Measurements from ENCODE around the gene CHD2. TPM values are rescaled to one million over a fixed set of nuclear protein-coding genes. Genes with fewer than 3 reads are reported as not detected.

The CHD2 gene
- total and polyA plus RNA-seq, 10 of the 15 experiments (the other 5 are each of a cell fraction or from before 2014, with no cell fraction given) = 38.1 to 94.7 (median 63.3) TPM

DNA sequence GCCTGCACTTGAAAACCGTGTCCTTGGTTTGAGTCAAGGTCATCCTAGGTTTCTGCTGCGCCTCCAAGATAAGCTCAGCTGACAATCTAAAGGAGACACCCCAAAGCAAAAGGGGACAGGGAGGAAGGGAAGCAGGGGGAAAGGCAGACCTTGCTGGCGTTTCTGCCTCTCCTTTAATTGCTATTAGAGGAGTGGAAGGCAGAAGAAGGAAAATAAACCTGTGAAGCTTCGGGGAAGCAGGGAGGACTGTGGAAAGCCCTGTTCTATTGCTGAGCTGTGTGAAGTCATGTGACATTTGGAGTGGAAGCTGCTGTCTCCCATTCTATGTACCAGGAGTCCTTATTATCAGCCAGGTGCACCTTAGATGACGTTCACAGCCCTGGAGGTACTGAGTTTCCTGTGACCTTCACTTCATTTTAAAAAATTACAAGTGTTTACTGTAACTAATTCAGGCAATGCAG lies 21.5 kb upstream of the CHD2 start:
- H3K9ac ChIP-seq (ENCODE audit: control insufficient read depth, insufficient read depth, low read length) = no peak overlapping the region
- ChIA-PET RAD21 (ENCODE audit: unreplicated experiment) (interaction anchor here (1.8 to 9.8 kb wide), 2 partner anchors 47 to 68 kb away, joined by 4 to 174 read pairs; no protein-coding TSS in a partner anchor), SMC1A (ENCODE audit: uncharacterized antibody, unreplicated experiment) (interaction anchor here (1.0 to 3.4 kb wide), 11 partner anchors 9 to 82 kb away, joined by 3 to 16 read pairs (median 3); no protein-coding TSS in a partner anchor), CTCF (no interaction called here), POLR2A (interaction anchor here (0.6 to 8.2 kb wide), 6 partner anchors 9 to 61 kb away, joined by 3 to 207 read pairs (median 4); partner anchors contain the start of gene CHD2)
- no peaks in the 10 kb centered on the region for H3K27me3 ChIP-seq (replicated peaks in 1 of 2; ENCODE audit: control insufficient read depth in 2 of 2, insufficient read depth in 2 of 2, low read length in 1 of 2)
- H3K27ac ChIP-seq (ENCODE audit: control insufficient read depth, insufficient read depth) = no peak overlapping the region
- BruUV-seq (replicated peaks) = no TSS peak
- H3K9me3 ChIP-seq (replicated peaks; ENCODE audit: control insufficient read depth, insufficient read depth, low read length) = no peaks in the 10 kb centered on the region
- peaks cover 5% of the 10 kb centered on the region; the same call in 1 of the 2 replicates for H3K4me1 ChIP-seq (ENCODE audit: control insufficient read depth, insufficient read depth, low read length)
- no peak for ATAC-seq
- H3K4me3 ChIP-seq = no peak overlapping the region
- FAIRE-seq = no peak
- H4K20me1 ChIP-seq (ENCODE audit: control insufficient read depth, insufficient read depth) = no peaks in the 10 kb centered on the region
- DNase-seq (ENCODE audit: low read depth, low spot score) = no peak
- intact Hi-C loops (cut with micrococcal nuclease; ENCODE audit: unreplicated experiment) (no loop called here), in situ Hi-C loops (cut with MboI) (no loop called here)
- H3K36me3 ChIP-seq (ENCODE audit: control insufficient read depth in 2 of 2, insufficient read depth in 2 of 2, low read length in 1 of 2) = no peaks in the 10 kb centered on the region
- 42% methylated on average over 5 of the region's 5 CpGs for WGBS (ENCODE audit: insufficient coverage, insufficient replicate concordance, low lambda C conversion rate, missing lambda C conversion rate)
- no peak overlapping the region for H2AFZ ChIP-seq (ENCODE audit: control insufficient read depth, low read depth, low read length)
- H3K79me2 ChIP-seq (ENCODE audit: control insufficient read depth, insufficient read depth, low read length) = peaks cover 12% of the 10 kb centered on the region
- H3K4me2 ChIP-seq (ENCODE audit: control insufficient read depth, insufficient read depth) = no peak overlapping the region
- TF ChIP-seq HDAC2 (IDR thresholded peaks at IDR 0.05) (no peak), RFX5 (IDR thresholded peaks at IDR 0.05; ENCODE audit: low read depth, low read length) (no peak), KLF5 (IDR thresholded peaks at IDR 0.05; ENCODE audit: partially characterized antibody) (no peak), CREB1 (IDR thresholded peaks at IDR 0.05; ENCODE audit: low read depth) (no peak), NBN (IDR thresholded peaks at IDR 0.05) (no peak), MXI1 (IDR thresholded peaks at IDR 0.05; ENCODE audit: low read depth, low read length) (no peak), NR2C1 (IDR thresholded peaks at IDR 0.05) (no peak), TAF1 (IDR thresholded peaks at IDR 0.05; ENCODE audit: borderline replicate concordance, low read depth, low read length) (no peak)
- TF ChIP-seq, protein P1, sequence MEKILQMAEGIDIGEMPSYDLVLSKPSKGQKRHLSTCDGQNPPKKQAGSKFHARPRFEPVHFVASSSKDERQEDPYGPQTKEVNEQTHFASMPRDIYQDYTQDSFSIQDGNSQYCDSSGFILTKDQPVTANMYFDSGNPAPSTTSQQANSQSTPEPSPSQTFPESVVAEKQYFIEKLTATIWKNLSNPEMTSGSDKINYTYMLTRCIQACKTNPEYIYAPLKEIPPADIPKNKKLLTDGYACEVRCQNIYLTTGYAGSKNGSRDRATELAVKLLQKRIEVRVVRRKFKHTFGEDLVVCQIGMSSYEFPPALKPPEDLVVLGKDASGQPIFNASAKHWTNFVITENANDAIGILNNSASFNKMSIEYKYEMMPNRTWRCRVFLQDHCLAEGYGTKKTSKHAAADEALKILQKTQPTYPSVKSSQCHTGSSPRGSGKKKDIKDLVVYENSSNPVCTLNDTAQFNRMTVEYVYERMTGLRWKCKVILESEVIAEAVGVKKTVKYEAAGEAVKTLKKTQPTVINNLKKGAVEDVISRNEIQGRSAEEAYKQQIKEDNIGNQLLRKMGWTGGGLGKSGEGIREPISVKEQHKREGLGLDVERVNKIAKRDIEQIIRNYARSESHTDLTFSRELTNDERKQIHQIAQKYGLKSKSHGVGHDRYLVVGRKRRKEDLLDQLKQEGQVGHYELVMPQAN (conservative IDR thresholded peaks at IDR 0.05) = no peak
- TF ChIP-seq, protein P2, sequence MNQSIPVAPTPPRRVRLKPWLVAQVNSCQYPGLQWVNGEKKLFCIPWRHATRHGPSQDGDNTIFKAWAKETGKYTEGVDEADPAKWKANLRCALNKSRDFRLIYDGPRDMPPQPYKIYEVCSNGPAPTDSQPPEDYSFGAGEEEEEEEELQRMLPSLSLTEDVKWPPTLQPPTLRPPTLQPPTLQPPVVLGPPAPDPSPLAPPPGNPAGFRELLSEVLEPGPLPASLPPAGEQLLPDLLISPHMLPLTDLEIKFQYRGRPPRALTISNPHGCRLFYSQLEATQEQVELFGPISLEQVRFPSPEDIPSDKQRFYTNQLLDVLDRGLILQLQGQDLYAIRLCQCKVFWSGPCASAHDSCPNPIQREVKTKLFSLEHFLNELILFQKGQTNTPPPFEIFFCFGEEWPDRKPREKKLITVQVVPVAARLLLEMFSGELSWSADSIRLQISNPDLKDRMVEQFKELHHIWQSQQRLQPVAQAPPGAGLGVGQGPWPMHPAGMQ (IDR thresholded peaks at IDR 0.05; ENCODE audit: borderline replicate concordance) = no peak
- TF ChIP-seq, protein P3, sequence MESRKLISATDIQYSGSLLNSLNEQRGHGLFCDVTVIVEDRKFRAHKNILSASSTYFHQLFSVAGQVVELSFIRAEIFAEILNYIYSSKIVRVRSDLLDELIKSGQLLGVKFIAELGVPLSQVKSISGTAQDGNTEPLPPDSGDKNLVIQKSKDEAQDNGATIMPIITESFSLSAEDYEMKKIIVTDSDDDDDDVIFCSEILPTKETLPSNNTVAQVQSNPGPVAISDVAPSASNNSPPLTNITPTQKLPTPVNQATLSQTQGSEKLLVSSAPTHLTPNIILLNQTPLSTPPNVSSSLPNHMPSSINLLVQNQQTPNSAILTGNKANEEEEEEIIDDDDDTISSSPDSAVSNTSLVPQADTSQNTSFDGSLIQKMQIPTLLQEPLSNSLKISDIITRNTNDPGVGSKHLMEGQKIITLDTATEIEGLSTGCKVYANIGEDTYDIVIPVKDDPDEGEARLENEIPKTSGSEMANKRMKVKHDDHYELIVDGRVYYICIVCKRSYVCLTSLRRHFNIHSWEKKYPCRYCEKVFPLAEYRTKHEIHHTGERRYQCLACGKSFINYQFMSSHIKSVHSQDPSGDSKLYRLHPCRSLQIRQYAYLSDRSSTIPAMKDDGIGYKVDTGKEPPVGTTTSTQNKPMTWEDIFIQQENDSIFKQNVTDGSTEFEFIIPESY (IDR thresholded peaks at IDR 0.05) = no peak
- TF ChIP-seq, protein P4, sequence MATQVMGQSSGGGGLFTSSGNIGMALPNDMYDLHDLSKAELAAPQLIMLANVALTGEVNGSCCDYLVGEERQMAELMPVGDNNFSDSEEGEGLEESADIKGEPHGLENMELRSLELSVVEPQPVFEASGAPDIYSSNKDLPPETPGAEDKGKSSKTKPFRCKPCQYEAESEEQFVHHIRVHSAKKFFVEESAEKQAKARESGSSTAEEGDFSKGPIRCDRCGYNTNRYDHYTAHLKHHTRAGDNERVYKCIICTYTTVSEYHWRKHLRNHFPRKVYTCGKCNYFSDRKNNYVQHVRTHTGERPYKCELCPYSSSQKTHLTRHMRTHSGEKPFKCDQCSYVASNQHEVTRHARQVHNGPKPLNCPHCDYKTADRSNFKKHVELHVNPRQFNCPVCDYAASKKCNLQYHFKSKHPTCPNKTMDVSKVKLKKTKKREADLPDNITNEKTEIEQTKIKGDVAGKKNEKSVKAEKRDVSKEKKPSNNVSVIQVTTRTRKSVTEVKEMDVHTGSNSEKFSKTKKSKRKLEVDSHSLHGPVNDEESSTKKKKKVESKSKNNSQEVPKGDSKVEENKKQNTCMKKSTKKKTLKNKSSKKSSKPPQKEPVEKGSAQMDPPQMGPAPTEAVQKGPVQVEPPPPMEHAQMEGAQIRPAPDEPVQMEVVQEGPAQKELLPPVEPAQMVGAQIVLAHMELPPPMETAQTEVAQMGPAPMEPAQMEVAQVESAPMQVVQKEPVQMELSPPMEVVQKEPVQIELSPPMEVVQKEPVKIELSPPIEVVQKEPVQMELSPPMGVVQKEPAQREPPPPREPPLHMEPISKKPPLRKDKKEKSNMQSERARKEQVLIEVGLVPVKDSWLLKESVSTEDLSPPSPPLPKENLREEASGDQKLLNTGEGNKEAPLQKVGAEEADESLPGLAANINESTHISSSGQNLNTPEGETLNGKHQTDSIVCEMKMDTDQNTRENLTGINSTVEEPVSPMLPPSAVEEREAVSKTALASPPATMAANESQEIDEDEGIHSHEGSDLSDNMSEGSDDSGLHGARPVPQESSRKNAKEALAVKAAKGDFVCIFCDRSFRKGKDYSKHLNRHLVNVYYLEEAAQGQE (IDR thresholded peaks at IDR 0.05; ENCODE audit: low read depth, low read length) = no peak
- TF ChIP-seq, protein P5, sequence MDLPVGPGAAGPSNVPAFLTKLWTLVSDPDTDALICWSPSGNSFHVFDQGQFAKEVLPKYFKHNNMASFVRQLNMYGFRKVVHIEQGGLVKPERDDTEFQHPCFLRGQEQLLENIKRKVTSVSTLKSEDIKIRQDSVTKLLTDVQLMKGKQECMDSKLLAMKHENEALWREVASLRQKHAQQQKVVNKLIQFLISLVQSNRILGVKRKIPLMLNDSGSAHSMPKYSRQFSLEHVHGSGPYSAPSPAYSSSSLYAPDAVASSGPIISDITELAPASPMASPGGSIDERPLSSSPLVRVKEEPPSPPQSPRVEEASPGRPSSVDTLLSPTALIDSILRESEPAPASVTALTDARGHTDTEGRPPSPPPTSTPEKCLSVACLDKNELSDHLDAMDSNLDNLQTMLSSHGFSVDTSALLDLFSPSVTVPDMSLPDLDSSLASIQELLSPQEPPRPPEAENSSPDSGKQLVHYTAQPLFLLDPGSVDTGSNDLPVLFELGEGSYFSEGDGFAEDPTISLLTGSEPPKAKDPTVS (IDR thresholded peaks at IDR 0.05; ENCODE audit: low read depth, low read length) = no peak

Data from GM12878 (cell line).